ENCODE results near the gene KRT32. TPM values are rescaled to one million over a fixed set of nuclear protein-coding genes. Genes with fewer than 3 reads are reported as not detected.

The KRT32 gene
- total RNA-seq, 1 donor = not detected

DNA sequence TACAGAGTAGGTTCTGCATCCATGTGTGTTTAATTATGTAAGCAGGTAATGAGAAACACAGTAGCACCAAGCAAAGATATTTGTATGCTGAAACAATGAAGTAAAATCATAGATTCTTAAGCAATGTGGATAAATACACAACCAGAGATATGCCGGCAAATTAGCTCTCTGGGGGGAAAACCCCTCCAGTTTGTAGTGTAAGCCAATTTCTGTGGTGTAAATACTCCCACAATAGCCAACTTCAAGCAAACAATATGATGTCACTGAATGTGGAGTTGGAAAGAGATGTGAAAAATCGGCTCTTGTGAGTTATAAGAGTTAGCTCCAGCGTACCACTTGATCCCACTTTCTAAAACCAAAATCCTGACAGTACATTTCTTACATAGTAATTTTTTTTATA is 22.5 kb downstream of the KRT32 start:
- H3K4me2 ChIP-seq (ENCODE audit: insufficient read depth, low read length) = no peak overlapping the region
- H3K4me3 ChIP-seq (ENCODE audit: insufficient read depth, low read length) = no peak overlapping the region
- no peaks in the 10 kb centered on the region for H3K79me2 ChIP-seq (ENCODE audit: insufficient read depth, low read length)
- no peak overlapping the region for H2AFZ ChIP-seq (ENCODE audit: low read length)
- H3K36me3 ChIP-seq (ENCODE audit: insufficient read depth, low read length) = no peaks in the 10 kb centered on the region
- no peak overlapping the region for H3K27ac ChIP-seq (ENCODE audit: low read depth, low read length)
- no peaks in the 10 kb centered on the region for H3K27me3 ChIP-seq (ENCODE audit: insufficient read depth, low read length)
- no peaks in the 10 kb centered on the region for H3K9me3 ChIP-seq (ENCODE audit: low read depth, low read length)
- H4K20me1 ChIP-seq (ENCODE audit: insufficient read depth, low read length) = no peaks in the 10 kb centered on the region
- no peak for DNase-seq (ENCODE audit: insufficient read length, low spot score, missing footprints)
- TF ChIP-seq, protein P1, sequence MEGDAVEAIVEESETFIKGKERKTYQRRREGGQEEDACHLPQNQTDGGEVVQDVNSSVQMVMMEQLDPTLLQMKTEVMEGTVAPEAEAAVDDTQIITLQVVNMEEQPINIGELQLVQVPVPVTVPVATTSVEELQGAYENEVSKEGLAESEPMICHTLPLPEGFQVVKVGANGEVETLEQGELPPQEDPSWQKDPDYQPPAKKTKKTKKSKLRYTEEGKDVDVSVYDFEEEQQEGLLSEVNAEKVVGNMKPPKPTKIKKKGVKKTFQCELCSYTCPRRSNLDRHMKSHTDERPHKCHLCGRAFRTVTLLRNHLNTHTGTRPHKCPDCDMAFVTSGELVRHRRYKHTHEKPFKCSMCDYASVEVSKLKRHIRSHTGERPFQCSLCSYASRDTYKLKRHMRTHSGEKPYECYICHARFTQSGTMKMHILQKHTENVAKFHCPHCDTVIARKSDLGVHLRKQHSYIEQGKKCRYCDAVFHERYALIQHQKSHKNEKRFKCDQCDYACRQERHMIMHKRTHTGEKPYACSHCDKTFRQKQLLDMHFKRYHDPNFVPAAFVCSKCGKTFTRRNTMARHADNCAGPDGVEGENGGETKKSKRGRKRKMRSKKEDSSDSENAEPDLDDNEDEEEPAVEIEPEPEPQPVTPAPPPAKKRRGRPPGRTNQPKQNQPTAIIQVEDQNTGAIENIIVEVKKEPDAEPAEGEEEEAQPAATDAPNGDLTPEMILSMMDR (IDR thresholded peaks at IDR 0.05; ENCODE audit: extremely low read depth, low read depth, low read length) = no peak
- peaks cover 32% of the 10 kb centered on the region for H3K4me1 ChIP-seq (ENCODE audit: insufficient read depth, low read length)

DNA sequence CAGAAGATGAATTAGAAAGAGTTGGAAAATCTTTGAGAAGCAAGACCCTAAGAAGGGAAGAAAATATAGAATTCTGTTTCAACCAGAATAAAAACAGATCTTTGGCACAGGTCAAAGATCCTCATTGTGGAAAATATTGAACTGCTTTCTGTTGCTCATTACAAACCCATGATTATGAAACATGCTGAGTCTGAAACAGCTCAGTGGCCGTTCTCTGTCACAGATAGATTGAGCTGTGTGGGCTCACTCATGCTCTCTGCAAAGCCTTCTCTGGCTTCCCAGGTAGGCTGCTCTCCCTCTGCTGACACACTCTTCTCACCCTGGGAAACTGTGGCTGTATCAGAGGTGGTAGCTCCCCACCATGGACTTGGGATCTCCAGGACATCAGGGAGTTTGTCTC is 23.0 kb downstream of the KRT32 start:
- Histone ChIP-seq H3K9me3 (ENCODE audit: low read depth, low read length) (no peaks in the 10 kb centered on the region), H3K4me1 (ENCODE audit: insufficient read depth, low read length) (peaks cover 32% of the 10 kb centered on the region), H3K27me3 (ENCODE audit: insufficient read depth, low read length) (no peaks in the 10 kb centered on the region), H3K27ac (ENCODE audit: low read depth, low read length) (peak overlapping the region; percentile 9), H3K36me3 (ENCODE audit: insufficient read depth, low read length) (no peaks in the 10 kb centered on the region), H3K79me2 (ENCODE audit: insufficient read depth, low read length) (no peaks in the 10 kb centered on the region), H3K4me2 (ENCODE audit: insufficient read depth, low read length) (no peak overlapping the region), H3K4me3 (ENCODE audit: insufficient read depth, low read length) (no peak overlapping the region), H4K20me1 (ENCODE audit: insufficient read depth, low read length) (no peaks in the 10 kb centered on the region), H2AFZ (ENCODE audit: low read length) (peak overlapping the region; percentile 39)
- TF ChIP-seq, protein P1 (IDR thresholded peaks at IDR 0.05; ENCODE audit: extremely low read depth, low read depth, low read length) = no peak
- no peak for DNase-seq (ENCODE audit: insufficient read length, low spot score, missing footprints)

DNA sequence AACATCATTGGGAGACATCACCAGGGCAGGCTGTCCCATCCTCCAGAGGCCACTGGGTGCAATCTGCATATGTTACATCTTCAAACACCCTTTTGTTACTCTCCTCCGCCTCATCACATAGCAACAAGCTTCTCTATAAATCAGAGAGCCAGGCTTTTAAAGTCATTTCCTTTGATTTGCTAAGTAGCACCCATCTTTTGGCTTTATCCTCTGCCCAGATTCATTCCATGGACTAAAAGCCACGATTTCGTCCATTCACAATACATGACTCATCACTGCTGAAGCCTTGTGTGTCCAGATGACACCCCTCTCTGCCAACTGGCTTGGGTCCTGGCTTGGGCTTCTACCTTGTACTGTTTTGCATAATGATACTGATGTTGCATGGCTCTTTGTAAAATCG is 24.4 kb downstream of the KRT32 start:
- TF ChIP-seq, protein P1 (IDR thresholded peaks at IDR 0.05; ENCODE audit: extremely low read depth, low read depth, low read length) = no peak
- Histone ChIP-seq H3K27ac (ENCODE audit: low read depth, low read length) (peak overlapping the region; percentile 10), H3K36me3 (ENCODE audit: insufficient read depth, low read length) (no peaks in the 10 kb centered on the region), H3K9me3 (ENCODE audit: low read depth, low read length) (no peaks in the 10 kb centered on the region), H3K4me2 (ENCODE audit: insufficient read depth, low read length) (no peak overlapping the region), H2AFZ (ENCODE audit: low read length) (no peak overlapping the region), H3K4me1 (ENCODE audit: insufficient read depth, low read length) (peaks cover 30% of the 10 kb centered on the region), H3K27me3 (ENCODE audit: insufficient read depth, low read length) (no peaks in the 10 kb centered on the region), H3K4me3 (ENCODE audit: insufficient read depth, low read length) (no peak overlapping the region), H3K79me2 (ENCODE audit: insufficient read depth, low read length) (no peaks in the 10 kb centered on the region), H4K20me1 (ENCODE audit: insufficient read depth, low read length) (no peaks in the 10 kb centered on the region)
- DNase-seq (ENCODE audit: insufficient read length, low spot score, missing footprints) = peak; percentile 85

DNA sequence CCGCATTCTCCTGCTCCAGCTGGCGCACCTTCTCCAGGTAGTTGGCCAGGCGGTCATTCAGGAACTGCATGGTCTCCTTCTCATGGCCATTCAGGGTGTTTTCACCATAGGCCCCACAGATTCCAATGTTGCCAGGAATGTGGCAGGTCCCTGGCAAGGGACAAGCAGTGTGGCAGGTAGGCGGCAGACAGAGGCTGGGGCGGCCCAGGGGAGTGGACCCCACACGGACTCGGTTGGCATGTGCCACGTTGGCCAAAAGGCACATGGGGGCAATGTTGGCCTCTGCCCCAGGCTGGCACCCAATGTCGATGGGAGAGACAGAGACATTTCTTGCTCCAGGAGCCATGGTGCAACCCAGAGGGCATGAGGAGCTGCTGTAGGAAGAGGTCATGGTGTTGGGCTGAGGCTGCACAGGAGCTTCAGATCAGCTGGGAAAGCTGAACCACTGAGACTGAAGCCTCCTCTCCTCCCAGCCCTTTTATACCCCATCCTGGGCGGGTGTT is 26.6 kb downstream of the KRT32 start, which contains the start of gene KRT38:
Gene KRT38, minus strand, starts transcription at position 453 of the 503 bp plus-strand sequence. Its CDS starts 62 bp downstream, at position 391.
- no peaks in the 10 kb centered on the region for H3K36me3 ChIP-seq (ENCODE audit: insufficient read depth, low read length)
- peaks cover 15% of the 10 kb centered on the region for H3K4me1 ChIP-seq (ENCODE audit: insufficient read depth, low read length)
- no peaks in the 10 kb centered on the region for H3K27me3 ChIP-seq (ENCODE audit: insufficient read depth, low read length)
- DNase-seq (ENCODE audit: insufficient read length, low spot score, missing footprints) = no peak
- no peaks in the 10 kb centered on the region for H4K20me1 ChIP-seq (ENCODE audit: insufficient read depth, low read length)
- no peak within 1 kb of the TSS for H3K27ac ChIP-seq (ENCODE audit: low read depth, low read length)
- TF ChIP-seq, protein P1 (IDR thresholded peaks at IDR 0.05; ENCODE audit: extremely low read depth, low read depth, low read length) = no peak
- no peak within 1 kb of the TSS for H3K4me3 ChIP-seq (ENCODE audit: insufficient read depth, low read length)
- no peaks in the 10 kb centered on the region for H3K9me3 ChIP-seq (ENCODE audit: low read depth, low read length)
- H3K4me2 ChIP-seq (ENCODE audit: insufficient read depth, low read length) = no peak within 1 kb of the TSS
- H3K79me2 ChIP-seq (ENCODE audit: insufficient read depth, low read length) = no peaks in the 10 kb centered on the region
- H2AFZ ChIP-seq (ENCODE audit: low read length) = no peak within 1 kb of the TSS

All from osteoblast (primary cell).